WTC11 (cell line): ENCODE results near the gene BTBD2. TPM values are rescaled to one million over a fixed set of nuclear protein-coding genes. Genes with fewer than 3 reads are reported as not detected.

Source experiments
- ATAC-seq: fragments of 200-7000 bp; cut with Tn5 transposase; 2 replicates; pipeline ENCODE4 v1.10.0; 2021; ENCODE audit warnings: mild to moderate bottlenecking, moderate library complexity
- CTCF ChIA-PET: fragments of 300-600 bp; sonication (Branson Sonifier 250); formaldehyde crosslinking; loops from one replicate; lab custom pipeline; 2021; ENCODE audit warnings: antibody characterized with exemption; lab: Charles Lee
- POLR2A ChIA-PET: fragments of 350-600 bp; sonication (Branson Sonifier 250); formaldehyde crosslinking; loops from one replicate; lab custom pipeline; 2021; ENCODE audit warnings: antibody characterized with exemption; lab: Charles Lee
- DNase-seq: peaks from one replicate; pipeline ENCODE4 v3.0.0; 2021; ENCODE audit warnings: low spot score
- H3K27ac Mint-ChIP-seq: 2 replicates; pipeline ENCODE4 v1.8.0; 2021; ENCODE audit warnings: mixed read lengths
- H3K27me3 Mint-ChIP-seq: 2 replicates; pipeline ENCODE4 v1.8.0; 2021; ENCODE audit warnings: low read depth, mild to moderate bottlenecking, moderate library complexity, mixed read lengths
- H3K36me3 Mint-ChIP-seq: 2 replicates; pipeline ENCODE4 v1.8.0; 2021; ENCODE audit warnings: mixed read lengths
- H3K4me1 Mint-ChIP-seq: 2 replicates; pipeline ENCODE4 v1.8.0; 2022; ENCODE audit warnings: mixed read lengths
- H3K4me3 Mint-ChIP-seq: 2 replicates; pipeline ENCODE4 v1.8.0; 2021; ENCODE audit warnings: mild to moderate bottlenecking, moderate library complexity, mixed read lengths
- H3K9me3 Mint-ChIP-seq: 2 replicates; pipeline ENCODE4 v1.8.0; 2021; ENCODE audit warnings: mixed read lengths
- ATF1 ChIP-seq: sonication (generic); formaldehyde crosslinking; IDR thresholded peaks from 2 replicates; pipeline ENCODE4 v1.8.1; 2023; ENCODE audit warnings: mild to moderate bottlenecking, moderate library complexity, missing genetic modification reagents
- CREB1 ChIP-seq: sonication (generic); formaldehyde crosslinking; IDR thresholded peaks from 2 replicates; pipeline ENCODE4 v1.8.0; 2023; ENCODE audit warnings: mild to moderate bottlenecking, missing genetic modification reagents
- CTCF ChIP-seq: fragments of 200-600 bp; IDR thresholded peaks from 2 replicates; pipeline ENCODE4 v1.8.0; 2022; ENCODE audit warnings: antibody characterized with exemption
- E2F1 ChIP-seq: sonication (generic); formaldehyde crosslinking; IDR thresholded peaks from 2 replicates; pipeline ENCODE4 v1.8.0; 2022; ENCODE audit warnings: mild to moderate bottlenecking, missing genetic modification reagents
- FOXJ3 ChIP-seq: sonication (generic); formaldehyde crosslinking; IDR thresholded peaks from 2 replicates; pipeline ENCODE4 v1.9.0; 2021; ENCODE audit warnings: missing genetic modification reagents, mild to moderate bottlenecking, borderline replicate concordance
- FOXK1 ChIP-seq: sonication (generic); formaldehyde crosslinking; IDR thresholded peaks from 2 replicates; pipeline ENCODE4 v1.8.0; 2022; ENCODE audit warnings: mild to moderate bottlenecking, moderate library complexity, missing genetic modification reagents
- FOXP4 ChIP-seq: sonication (generic); formaldehyde crosslinking; IDR thresholded peaks from 2 replicates; pipeline ENCODE4 v1.8.0; 2022; ENCODE audit warnings: mild to moderate bottlenecking, missing genetic modification reagents
- GABPB1 ChIP-seq: sonication (generic); formaldehyde crosslinking; IDR thresholded peaks from 2 replicates; pipeline ENCODE4 v1.8.1; 2023; ENCODE audit warnings: mild to moderate bottlenecking, missing genetic modification reagents
- MLX ChIP-seq: sonication (generic); formaldehyde crosslinking; IDR thresholded peaks from 2 replicates; pipeline ENCODE4 v1.8.1; 2023; ENCODE audit warnings: mild to moderate bottlenecking, missing genetic modification reagents, moderate library complexity
- MXD4 ChIP-seq: fragments of 250-450 bp; sonication (Bioruptor Pico); IDR thresholded peaks from 2 replicates; pipeline ENCODE4 v1.8.0; 2021; ENCODE audit warnings: mild to moderate bottlenecking, moderate library complexity, borderline replicate concordance
- PREB ChIP-seq: sonication (generic); formaldehyde crosslinking; IDR thresholded peaks from 2 replicates; pipeline ENCODE4 v1.8.1; 2022; ENCODE audit warnings: mild to moderate bottlenecking, missing genetic modification reagents, moderate library complexity, borderline replicate concordance
- PRRX2 ChIP-seq: fragments of 250-450 bp; sonication (Bioruptor Pico); IDR thresholded peaks from 2 replicates; pipeline ENCODE4 v1.8.0; 2021; ENCODE audit warnings: mild to moderate bottlenecking
- RORB ChIP-seq: fragments of 250-450 bp; sonication (Bioruptor Pico); IDR thresholded peaks from 2 replicates; pipeline ENCODE4 v1.9.0; 2021; ENCODE audit warnings: mild to moderate bottlenecking
- STAT6 ChIP-seq: sonication (generic); formaldehyde crosslinking; conservative IDR thresholded peaks from 2 replicates; pipeline ENCODE4 v1.8.1; 2023; ENCODE audit warnings: mild to moderate bottlenecking, low read depth, missing genetic modification reagents, moderate library complexity
- ZBTB43 ChIP-seq: sonication (generic); formaldehyde crosslinking; IDR thresholded peaks from 2 replicates; pipeline ENCODE4 v1.8.1; 2023; ENCODE audit warnings: mild to moderate bottlenecking, missing genetic modification reagents
- ZNF232 ChIP-seq: sonication (generic); formaldehyde crosslinking; IDR thresholded peaks from 2 replicates; pipeline ENCODE4 v1.8.0; 2022; ENCODE audit warnings: mild to moderate bottlenecking, missing genetic modification reagents
- ZNF263 ChIP-seq: sonication (generic); formaldehyde crosslinking; IDR thresholded peaks from 2 replicates; pipeline ENCODE4 v1.8.1; 2022; ENCODE audit warnings: low read depth, mild to moderate bottlenecking, moderate library complexity, missing genetic modification reagents
- ZSCAN18 ChIP-seq: fragments of 250-450 bp; sonication (Bioruptor Pico); IDR thresholded peaks from 2 replicates; pipeline ENCODE4 v2.1.2; 2022; ENCODE audit warnings: mild to moderate bottlenecking, moderate library complexity
- total RNA-seq: library from RNA; stranded (reverse); gene quantifications from 3 replicates; pipeline ENCODE4 v1.2.3, GENCODE V29; 2021

Gene BTBD2
- total RNA-seq, 1 experiment from 2014 or later: 106 TPM

- Mint-ChIP-seq H3K4me3 (no peak overlapping the region), H3K36me3 (no peaks in the 10 kb centered on the region), H3K27me3 (no peaks in the 10 kb centered on the region), H3K27ac (no peak overlapping the region), H3K4me1 (peaks cover 4% of the 10 kb centered on the region; the same call in 1 of the 2 replicates), H3K9me3 (no peaks in the 10 kb centered on the region)
- no peak for DNase-seq
- POLR2A ChIA-PET: interaction anchor here (0.6 kb wide), 1 partner anchor 10 kb away, joined by 3 read pairs; no protein-coding TSS in a partner anchor
- ATAC-seq: no peak
- CTCF ChIA-PET: interaction anchor here (0.6 to 1.6 kb wide), 5 partner anchors 10 to 118 kb away, joined by 3 to 10 read pairs (median 3); no protein-coding TSS in a partner anchor
- TF ChIP-seq ATF1 (CRISPR knock-in tag) (no peak), ZSCAN18 (CRISPR knock-in tag) (no peak), MXD4 (CRISPR knock-in tag) (no peak), FOXJ3 (no peak), FOXP4 (CRISPR knock-in tag) (no peak)
Observed at GRCh38 chr19:1955171-1956121, 60.1 kb downstream of the BTBD2 start.

- H3K9me3 Mint-ChIP-seq: no peaks in the 10 kb centered on the region
- ATAC-seq (no peak), DNase-seq (no peak)
- H3K4me3 Mint-ChIP-seq: no peak overlapping the region
- POLR2A ChIA-PET: no interaction called here
- no peaks in the 10 kb centered on the region for H3K36me3 Mint-ChIP-seq
- TF ChIP-seq ZSCAN18 (CRISPR knock-in tag) (no peak), ZBTB43 (CRISPR knock-in tag) (no peak), E2F1 (CRISPR knock-in tag) (no peak), FOXK1 (CRISPR knock-in tag) (no peak), GABPB1 (CRISPR knock-in tag) (no peak), PRRX2 (CRISPR knock-in tag) (no peak), CTCF (no peak), CREB1 (CRISPR knock-in tag) (no peak), ZNF232 (CRISPR knock-in tag) (no peak), RORB (CRISPR knock-in tag) (no peak), STAT6 (CRISPR knock-in tag) (no peak), MLX (no peak), PREB (no peak), ZNF263 (CRISPR knock-in tag) (no peak)
- no peaks in the 10 kb centered on the region for H3K27me3 Mint-ChIP-seq
- CTCF ChIA-PET: interaction anchor here (1.4 to 1.5 kb wide), 2 partner anchors 9 to 129 kb away, joined by 3 to 4 read pairs; no protein-coding TSS in a partner anchor
- peaks cover 4% of the 10 kb centered on the region; the same call in 1 of the 2 replicates for H3K4me1 Mint-ChIP-seq
- no peak overlapping the region for H3K27ac Mint-ChIP-seq
Observed at GRCh38 chr19:1954532-1954933, 61.0 kb downstream of the BTBD2 start.
